ENCODE measurements around the gene RIPK4.

GRCh38 chr21:41707231-41707959 is 59.5 kb downstream of the RIPK4 start:
- peak in 1 of 3 donors; percentile 62 for TF ChIP-seq POLR2AphosphoS5 (IDR thresholded peaks at IDR 0.05)
- no peak for TF ChIP-seq CTCF (IDR thresholded peaks at IDR 0.05)
